IMR-90 (cell line): ENCODE data around the gene VAV3. TPM values are rescaled to one million over a fixed set of nuclear protein-coding genes. Genes with fewer than 3 reads are reported as not detected.

Experiments used
- ATAC-seq: fragments of 200-7000 bp; cut with Tn5 transposase; 2 replicates; pipeline ENCODE4 v1.9.1; 2020; ENCODE audit warnings: low read depth, mild to moderate bottlenecking, moderate library complexity
- BruUV-seq: library from RNA; stranded (reverse); fragments of 400-500 nt; replicated peaks from 2 replicates; lab custom pipeline; 2021; lab: Mats Ljungman, UMichigan
- CTCF ChIA-PET: fragments of 300-600 bp; formaldehyde crosslinking; extraction: SDS; loops from one replicate; lab custom pipeline; 2021; ENCODE audit warnings: antibody characterized with exemption; lab: Yijun Ruan, JAX
- POLR2A ChIA-PET: fragments of 300-600 bp; sonication (Branson Sonifier 250); formaldehyde crosslinking; loops from one replicate; lab custom pipeline; 2022; ENCODE audit warnings: antibody characterized with exemption; ENCODE audit not compliant: unreplicated experiment; lab: Charles Lee
- DNase-seq: peaks from one replicate; pipeline ENCODE4 v3.0.0; 2013
- H2AFZ ChIP-seq: replicated peaks from 2 replicates; pipeline ENCODE3; 2013; ENCODE audit warnings: low read length, mild to moderate bottlenecking; ENCODE audit not compliant: poor library complexity
- H2AK5ac ChIP-seq: 2 replicates; pipeline ENCODE4 v1.6.1; 2013; ENCODE audit warnings: low read depth, low read length, inconsistent platforms
- H2AK9ac ChIP-seq: replicated peaks from 2 replicates; pipeline ENCODE3; 2013; ENCODE audit warnings: mild to moderate bottlenecking, low read depth, low read length, moderate library complexity; ENCODE audit not compliant: poor library complexity
- H2BK120ac ChIP-seq: 2 replicates; pipeline ENCODE4 v1.6.1; 2013; ENCODE audit warnings: low read depth, low read length, inconsistent platforms
- H2BK15ac ChIP-seq: 3 replicates; pipeline ENCODE4 v1.6.1; 2013; ENCODE audit warnings: low read depth, low read length, inconsistent platforms
- H2BK20ac ChIP-seq: 2 replicates; pipeline ENCODE4 v1.6.1; 2013; ENCODE audit warnings: low read depth, mild to moderate bottlenecking, inconsistent platforms, low read length, moderate library complexity
- H2BK5ac ChIP-seq: 2 replicates; pipeline ENCODE4 v1.6.1; 2013; ENCODE audit warnings: mild to moderate bottlenecking, low read depth, low read length, inconsistent platforms; ENCODE audit not compliant: poor library complexity, severe bottlenecking
- H3K14ac ChIP-seq: replicated peaks from 2 replicates; pipeline ENCODE4 v1.6.1; 2013; ENCODE audit warnings: low read depth, low read length, inconsistent platforms
- H3K18ac ChIP-seq: 2 replicates; pipeline ENCODE4 v1.6.1; 2013; ENCODE audit warnings: low read depth, low read length, control low read depth
- H3K23ac ChIP-seq: 2 replicates; pipeline ENCODE4 v1.6.1; 2013; ENCODE audit warnings: low read depth, low read length, inconsistent platforms
- H3K27ac ChIP-seq: 2 replicates; pipeline ENCODE4 v1.5.1; 2013; ENCODE audit warnings: mild to moderate bottlenecking, control low read depth, low read length; ENCODE audit not compliant: insufficient read depth
- H3K27me3 ChIP-seq: 2 replicates; pipeline ENCODE4 v1.6.1; 2013; ENCODE audit warnings: low read length; ENCODE audit not compliant: control insufficient read depth, insufficient read depth
- H3K36me3 ChIP-seq: 2 replicates; pipeline ENCODE4 v1.6.1; 2013; ENCODE audit warnings: low read length, mixed read lengths; ENCODE audit not compliant: control insufficient read depth, insufficient read depth
- H3K4ac ChIP-seq: 2 replicates; pipeline ENCODE4 v1.6.1; 2013; ENCODE audit warnings: low read depth, low read length, inconsistent platforms
- H3K4me1 ChIP-seq: 2 replicates; pipeline ENCODE4 v1.6.1; 2013; ENCODE audit warnings: low read length, mixed read lengths; ENCODE audit not compliant: control insufficient read depth, insufficient read depth
- H3K4me2 ChIP-seq: 2 replicates; pipeline ENCODE4 v1.6.1; 2013; ENCODE audit warnings: low read depth, mild to moderate bottlenecking, control low read depth, low read length, moderate library complexity
- H3K4me3 ChIP-seq: 2 replicates; pipeline ENCODE4 v1.5.1; 2013; ENCODE audit warnings: low read depth, mild to moderate bottlenecking, control low read depth, low read length, moderate library complexity; ENCODE audit not compliant: insufficient read depth
- H3K56ac ChIP-seq: 2 replicates; pipeline ENCODE4 v1.6.1; 2013; ENCODE audit warnings: low read length, inconsistent platforms; ENCODE audit not compliant: insufficient read depth; ENCODE audit errors: extremely low read depth
- H3K79me1 ChIP-seq, 2 experiments: 2 replicates each; pipeline ENCODE4 v1.6.1; 2013; ENCODE audit warnings: low read length in 2 of 2, inconsistent platforms in 1 of 2, low read depth in 1 of 2
- H3K9ac ChIP-seq: 2 replicates; pipeline ENCODE4 v1.6.1; 2013; ENCODE audit warnings: low read depth, low read length, control low read depth
- H3K9me1 ChIP-seq: 2 replicates; pipeline ENCODE4 v1.6.1; 2013; ENCODE audit warnings: low read length, inconsistent platforms; ENCODE audit not compliant: insufficient read depth
- H3K9me3 ChIP-seq: 2 replicates; pipeline ENCODE4 v1.6.1; 2013; ENCODE audit warnings: low read length; ENCODE audit not compliant: control insufficient read depth, insufficient read depth
- H4K20me1 ChIP-seq: 2 replicates; pipeline ENCODE4 v1.6.1; 2013; ENCODE audit warnings: low read length, inconsistent platforms; ENCODE audit not compliant: insufficient read depth
- H4K5ac ChIP-seq: 2 replicates; pipeline ENCODE4 v1.6.1; 2013; ENCODE audit warnings: mild to moderate bottlenecking, low read depth, low read length, control low read depth
- H4K8ac ChIP-seq, 2 experiments: 2 replicates each; pipeline ENCODE4 v1.6.1; 2013; ENCODE audit warnings: low read depth in 2 of 2, low read length in 2 of 2, control low read depth in 1 of 2, inconsistent platforms in 1 of 2
- H4K91ac ChIP-seq: 2 replicates; pipeline ENCODE4 v1.6.1; 2013; ENCODE audit warnings: low read depth, low read length, inconsistent platforms; ENCODE audit not compliant: insufficient read depth
- BHLHE40 ChIP-seq: fragments of 150-350 bp; IDR thresholded peaks from 2 replicates; pipeline ENCODE4 v1.6.1; 2016; ENCODE audit warnings: mild to moderate bottlenecking, low read depth, low read length
- CHD1 ChIP-seq: IDR thresholded peaks from 2 replicates; pipeline ENCODE4 v1.6.1; 2012; ENCODE audit warnings: low read depth, low read length, improper control_type of control experiment
- MAFK ChIP-seq: IDR thresholded peaks from 2 replicates; pipeline ENCODE4 v1.6.1; 2012; ENCODE audit warnings: low read depth, low read length, improper control_type of control experiment
- MXI1 ChIP-seq: IDR thresholded peaks from 2 replicates; pipeline ENCODE4 v1.6.1; 2012; ENCODE audit warnings: low read depth, mild to moderate bottlenecking, low read length, moderate library complexity, borderline replicate concordance
- NFE2L2 ChIP-seq: fragments of 150-350 bp; IDR thresholded peaks from 2 replicates; pipeline ENCODE4 v1.6.1; 2016; ENCODE audit warnings: low read depth, mild to moderate bottlenecking, low read length
- POLR2A ChIP-seq: IDR thresholded peaks from 2 replicates; pipeline ENCODE4 v1.6.1; 2012; ENCODE audit warnings: mild to moderate bottlenecking, low read depth, low read length
- RAD21 ChIP-seq: IDR thresholded peaks from 2 replicates; pipeline ENCODE4 v1.6.1; 2012; ENCODE audit warnings: low read length, improper control_type of control experiment
- RCOR1 ChIP-seq: IDR thresholded peaks from 2 replicates; pipeline ENCODE4 v1.6.1; 2012; ENCODE audit warnings: mild to moderate bottlenecking, low read length, improper control_type of control experiment; ENCODE audit not compliant: insufficient replicate concordance
- SMC3 ChIP-seq: fragments of 150-350 bp; IDR thresholded peaks from 2 replicates; pipeline ENCODE4 v1.6.1; 2016; ENCODE audit warnings: low read depth, mild to moderate bottlenecking, antibody characterized with exemption, low read length, moderate library complexity
- dilution Hi-C: fragments of 300-500 bp; cut with HindIII; formaldehyde crosslinking; loops from one replicate; pipeline ENCODE4 v1.14.3; 2018; ENCODE audit warnings: low sequenced_read_pairs; ENCODE audit not compliant: unreplicated experiment
- in situ Hi-C: fragments of 300-500 bp; cut with MboI; formaldehyde crosslinking; loops from 3 replicates; pipeline ENCODE4 v1.14.3; 2019; ENCODE audit warnings: low sequenced_read_pairs, inconsistent platforms, mixed read lengths
- intact Hi-C: fragments of 100-400 bp; cut with micrococcal nuclease; formaldehyde crosslinking; loops from 2 replicates; pipeline ENCODE4 v1.10.0; 2022
- polyA plus RNA-seq, 3 experiments: library from polyadenylated mRNA; depleted of rRNA; stranded (reverse); fragments of >200 nt; gene quantifications; 2 replicates each; pipeline ENCODE4 v1.2.3, GENCODE V29; 2012; ENCODE audit warnings: low replicate concordance in 1 of 3
- total RNA-seq: library from RNA; depleted of rRNA; stranded (reverse); fragments of >200 nt; gene quantifications from 2 replicates; pipeline ENCODE4 v1.2.3, GENCODE V29; 2012

Gene VAV3
- total and polyA plus RNA-seq, 2 of the 4 experiments (the other 2 are of a cell fraction), result 0.12 to 0.18 TPM

- no peak overlapping the region for H3K4me3 ChIP-seq
- dilution Hi-C loops, result no loop called here
- in situ Hi-C loops, result no loop called here
- no peak overlapping the region for H3K14ac ChIP-seq
- no peak overlapping the region for H3K4me2 ChIP-seq
- no peak overlapping the region for H4K8ac ChIP-seq
- H3K9me3 ChIP-seq, result no peaks in the 10 kb centered on the region
- no peak overlapping the region for H2AK9ac ChIP-seq
- H3K23ac ChIP-seq, result no peak overlapping the region
- no peak overlapping the region for H2BK5ac ChIP-seq
- H4K5ac ChIP-seq, result no peak overlapping the region
- ChIA-PET CTCF (no interaction called here), POLR2A (no interaction called here)
- H2AFZ ChIP-seq, result no peak overlapping the region
- intact Hi-C loops, result no loop called here
- H3K79me1 ChIP-seq, result no peaks in the 10 kb centered on the region
- H2AK5ac ChIP-seq, result no peak overlapping the region
- no peak overlapping the region for H2BK15ac ChIP-seq
- no peaks in the 10 kb centered on the region for H3K36me3 ChIP-seq
- no peak overlapping the region for H2BK20ac ChIP-seq
- H3K9me1 ChIP-seq, result no peaks in the 10 kb centered on the region
- H3K56ac ChIP-seq, result no peak overlapping the region
- H2BK120ac ChIP-seq, result no peak overlapping the region
- ATAC-seq, result no peak
- TF ChIP-seq NFE2L2 (no peak), BHLHE40 (no peak), RAD21 (no peak), MXI1 (no peak), RCOR1 (no peak), SMC3 (no peak), POLR2A (no peak), CHD1 (no peak), MAFK (no peak)
- no peaks in the 10 kb centered on the region for H3K4me1 ChIP-seq
- H3K27me3 ChIP-seq, result no peaks in the 10 kb centered on the region; the same call in 1 of the 2 replicates
- no peak overlapping the region for H3K4ac ChIP-seq
- no peak overlapping the region for H3K18ac ChIP-seq
- H4K91ac ChIP-seq, result no peak overlapping the region
- BruUV-seq, result no TSS peak
- H4K20me1 ChIP-seq, result no peaks in the 10 kb centered on the region
- H3K27ac ChIP-seq, result no peak overlapping the region
- no peak for DNase-seq
- no peak overlapping the region for H3K9ac ChIP-seq
Observed at GRCh38 chr1:107954126-107954525, 10.9 kb downstream of the VAV3 start.
